ENCODE data around the gene CACNA1G. TPM values are rescaled to one million over a fixed set of nuclear protein-coding genes. Genes with fewer than 3 reads are reported as not detected.

The CACNA1G gene
- total RNA-seq = not detected in 2 replicates

- no peak for DNase-seq (ENCODE audit: extremely low read depth, low read depth, low spot score)
Observed at GRCh38 chr17:50560185-50560824, at the start of gene CACNA1G. TSS of gene CACNA1G (plus strand) at chr17:50560715. CDS start at chr17:50561460, 745 bp downstream.

GRCh38 chr17:50511058-50511457, 49.5 kb upstream of the CACNA1G start:
- no peak for DNase-seq (ENCODE audit: extremely low read depth, low read depth, low spot score)

- DNase-seq (ENCODE audit: extremely low read depth, low read depth, low spot score) = no peak
Observed at GRCh38 chr17:50513495-50513894, 47.0 kb upstream of the CACNA1G start.

- no peak for DNase-seq (ENCODE audit: extremely low read depth, low read depth, low spot score)
Observed at GRCh38 chr17:50514388-50514787, 46.1 kb upstream of the CACNA1G start.

GRCh38 chr17:50514936-50515702, 45.4 kb upstream of the CACNA1G start:
- no peak for DNase-seq (ENCODE audit: extremely low read depth, low read depth, low spot score)

- no peak for DNase-seq (ENCODE audit: extremely low read depth, low read depth, low spot score)
Observed at GRCh38 chr17:50517011-50517410, 43.5 kb upstream of the CACNA1G start.

- DNase-seq (ENCODE audit: extremely low read depth, low read depth, low spot score) = no peak
Observed at GRCh38 chr17:50517504-50518383, 42.8 kb upstream of the CACNA1G start.

- DNase-seq (ENCODE audit: extremely low read depth, low read depth, low spot score) = no peak
Observed at GRCh38 chr17:50518384-50519023, 42.0 kb upstream of the CACNA1G start.

GRCh38 chr17:50519141-50519834, 41.2 kb upstream of the CACNA1G start:
- DNase-seq (ENCODE audit: extremely low read depth, low read depth, low spot score) = no peak

GRCh38 chr17:50520483-50520882, 40.0 kb upstream of the CACNA1G start:
- DNase-seq (ENCODE audit: extremely low read depth, low read depth, low spot score) = no peak

GRCh38 chr17:50521514-50521913, 39.0 kb upstream of the CACNA1G start:
- no peak for DNase-seq (ENCODE audit: extremely low read depth, low read depth, low spot score)

GRCh38 chr17:50522766-50523165, 37.7 kb upstream of the CACNA1G start:
- no peak for DNase-seq (ENCODE audit: extremely low read depth, low read depth, low spot score)

- no peak for DNase-seq (ENCODE audit: extremely low read depth, low read depth, low spot score)
Observed at GRCh38 chr17:50523208-50523607, 37.3 kb upstream of the CACNA1G start.

- DNase-seq (ENCODE audit: extremely low read depth, low read depth, low spot score) = no peak
Observed at GRCh38 chr17:50524838-50525237, 35.7 kb upstream of the CACNA1G start.

- no peak for DNase-seq (ENCODE audit: extremely low read depth, low read depth, low spot score)
Observed at GRCh38 chr17:50527155-50527762, 33.3 kb upstream of the CACNA1G start.

GRCh38 chr17:50527949-50528474, 32.5 kb upstream of the CACNA1G start:
- no peak for DNase-seq (ENCODE audit: extremely low read depth, low read depth, low spot score)

GRCh38 chr17:50529849-50530248, 30.7 kb upstream of the CACNA1G start:
- DNase-seq (ENCODE audit: extremely low read depth, low read depth, low spot score) = no peak

GRCh38 chr17:50531428-50532025, 29.0 kb upstream of the CACNA1G start:
- no peak for DNase-seq (ENCODE audit: extremely low read depth, low read depth, low spot score)

GRCh38 chr17:50532452-50533024, 28.0 kb upstream of the CACNA1G start, which contains the start of gene EPN3:
TSS of gene EPN3 (plus strand) at chr17:50532735. CDS start at chr17:50536557, 3,822 bp downstream.
- DNase-seq (ENCODE audit: extremely low read depth, low read depth, low spot score) = no peak
